Amniotic epithelial cell (primary cell): Measurements from ENCODE around the gene ZDHHC18.
A peak's percentile ranks its signal among the peaks of the same experiment; 100 is the strongest.
"Not testable (repeated sequence)": the region's sequence is repeated elsewhere in the genome, so short reads cannot be mapped to it uniquely, and the experiment has no call there.

Source experiments
- DNase-seq: peaks from one replicate; pipeline ENCODE4 v3.0.0-alpha.2; 2010; ENCODE audit warnings: low read depth

ZDHHC18 gene

GRCh38 chr1:26832249-26832960 lies 5.9 kb downstream of the ZDHHC18 start:
- DNase-seq = no peak

GRCh38 chr1:26833432-26834405 lies 7.2 kb downstream of the ZDHHC18 start:
- DNase-seq = no peak

- not testable (repeated sequence) for DNase-seq
Observed at GRCh38 chr1:26837665-26838064, 11.2 kb downstream of the ZDHHC18 start.

- peak; percentile 78 for DNase-seq
Observed at GRCh38 chr1:26838474-26839338, 12.2 kb downstream of the ZDHHC18 start.

GRCh38 chr1:26839339-26839722 lies 12.8 kb downstream of the ZDHHC18 start:
- no peak for DNase-seq

GRCh38 chr1:26839779-26840178 lies 13.3 kb downstream of the ZDHHC18 start:
- DNase-seq = no peak

- DNase-seq = peak; percentile 28
Observed at GRCh38 chr1:26844424-26845196, 18.1 kb downstream of the ZDHHC18 start.

GRCh38 chr1:26847826-26848225 lies 21.3 kb downstream of the ZDHHC18 start:
- DNase-seq = not testable (repeated sequence)

- DNase-seq = no peak
Observed at GRCh38 chr1:26848499-26848898, 22.0 kb downstream of the ZDHHC18 start.

GRCh38 chr1:26848941-26849774 lies 22.7 kb downstream of the ZDHHC18 start:
- peak; percentile 88 for DNase-seq

GRCh38 chr1:26851106-26851684 lies 24.7 kb downstream of the ZDHHC18 start:
- DNase-seq = no peak

- no peak for DNase-seq
Observed at GRCh38 chr1:26852701-26853100, 26.2 kb downstream of the ZDHHC18 start.

- DNase-seq = peak; percentile 66
Observed at GRCh38 chr1:26853156-26853555, 26.7 kb downstream of the ZDHHC18 start.

- DNase-seq = no peak
Observed at GRCh38 chr1:26853600-26853999, 27.1 kb downstream of the ZDHHC18 start.

GRCh38 chr1:26854906-26855305 lies 28.4 kb downstream of the ZDHHC18 start:
- no peak for DNase-seq

GRCh38 chr1:26855636-26856035 lies 29.1 kb downstream of the ZDHHC18 start:
- no peak for DNase-seq

GRCh38 chr1:26856181-26856580 lies 29.7 kb downstream of the ZDHHC18 start:
- DNase-seq = no peak

GRCh38 chr1:26856604-26857469 lies 30.3 kb downstream of the ZDHHC18 start:
- DNase-seq = no peak

GRCh38 chr1:26857473-26858060 lies 31.1 kb downstream of the ZDHHC18 start:
- no peak for DNase-seq
